ENCODE results near the gene BIRC2. TPM values are rescaled to one million over a fixed set of nuclear protein-coding genes. Genes with fewer than 3 reads are reported as not detected.
A peak's percentile ranks its signal among the peaks of the same experiment; 100 is the strongest.
"Not testable (repeated sequence)": the region's sequence is repeated elsewhere in the genome, so short reads cannot be mapped to it uniquely, and the experiment has no call there.

The BIRC2 gene
- total RNA-seq, result 59.6 and 69.3 TPM in 2 replicates
- polyA plus RNA-seq, result 38.4 and 45.4 TPM in 2 replicates
- 36.1 and 42.1 TPM in 2 replicates for polyA plus RNA-seq (2012)
- polyA minus RNA-seq (ENCODE audit: low replicate concordance), result 9.2 and 20.0 TPM in 2 replicates

DNA sequence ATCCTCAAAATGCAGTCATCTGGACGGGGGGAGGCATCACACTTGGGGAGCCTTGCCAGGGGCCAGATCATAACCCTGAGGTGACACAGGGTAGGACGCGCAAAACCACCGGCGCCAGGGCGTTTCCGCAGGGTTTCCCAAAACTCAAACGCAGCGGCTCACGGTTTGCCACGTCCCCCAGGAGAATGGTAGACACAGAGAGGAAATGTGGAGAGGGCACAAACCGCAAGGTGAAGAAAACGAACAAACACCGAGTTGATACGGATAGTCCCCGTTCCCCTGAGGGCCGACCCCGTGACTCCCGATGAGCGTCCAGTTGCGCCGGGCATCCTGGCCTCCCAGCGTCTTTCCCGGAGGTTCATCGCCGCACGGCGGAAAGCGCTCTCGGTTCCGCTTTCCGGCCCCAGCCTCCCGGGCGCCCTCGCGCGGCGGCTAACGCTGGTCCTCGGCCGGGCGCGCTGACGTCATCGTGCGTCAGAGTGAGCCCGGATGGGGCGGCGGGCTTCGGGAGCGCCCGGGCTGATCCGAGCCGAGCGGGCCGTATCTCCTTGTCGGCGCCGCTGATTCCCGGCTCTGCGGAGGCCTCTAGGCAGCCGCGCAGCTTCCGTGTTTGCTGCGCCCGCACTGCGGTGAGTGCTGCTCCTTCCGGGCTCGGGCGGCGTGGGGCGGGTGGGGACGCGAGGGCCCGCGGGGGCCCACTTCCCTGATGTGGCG, at the start of gene BIRC2:
Gene BIRC2, plus strand, starts transcription at position 467 of the 714 bp plus-strand sequence. CDS start 2,641 bp downstream, outside the sequence.
- Histone ChIP-seq H3K4me3 (replicated peaks in 1 of 4; ENCODE audit: control extremely low read depth in 1 of 4, insufficient read depth in 1 of 4, low read depth in 3 of 4, low read length in 4 of 4) (peak within 1 kb of the TSS; percentile 78 to 98 (median 92)), H3K9me3 (ENCODE audit: control insufficient read depth, insufficient read depth, low read depth, low read length) (no peaks in the 10 kb centered on the region), H3K4me1 (ENCODE audit: control insufficient read depth, extremely low read depth, insufficient read depth, low read length) (peaks cover 10% of the 10 kb centered on the region), H2AFZ (ENCODE audit: low read length) (peak within 1 kb of the TSS; percentile 92), H4K20me1 (ENCODE audit: control insufficient read depth, extremely low read depth, insufficient read depth, low read length) (no peaks in the 10 kb centered on the region), H3K79me2 (ENCODE audit: control insufficient read depth, insufficient read depth, low read length) (peaks cover 45% of the 10 kb centered on the region), H3K9ac (ENCODE audit: insufficient read depth, low read length) (peak within 1 kb of the TSS; percentile 95), H3K4me2 (ENCODE audit: extremely low read depth, insufficient read depth, low read length) (peak within 1 kb of the TSS; percentile 96), H3K27me3 (ENCODE audit: control insufficient read depth, insufficient read depth, low read length) (no peaks in the 10 kb centered on the region), H3K36me3 (ENCODE audit: control insufficient read depth, insufficient read depth, low read length) (no peaks in the 10 kb centered on the region), H3K27ac (ENCODE audit: insufficient read depth, low read length) (peak within 1 kb of the TSS; percentile 99)
- DNase-seq (ENCODE audit: low read depth in 2 of 2), result peak; percentile 85 to 92
- TF ChIP-seq, protein P1, sequence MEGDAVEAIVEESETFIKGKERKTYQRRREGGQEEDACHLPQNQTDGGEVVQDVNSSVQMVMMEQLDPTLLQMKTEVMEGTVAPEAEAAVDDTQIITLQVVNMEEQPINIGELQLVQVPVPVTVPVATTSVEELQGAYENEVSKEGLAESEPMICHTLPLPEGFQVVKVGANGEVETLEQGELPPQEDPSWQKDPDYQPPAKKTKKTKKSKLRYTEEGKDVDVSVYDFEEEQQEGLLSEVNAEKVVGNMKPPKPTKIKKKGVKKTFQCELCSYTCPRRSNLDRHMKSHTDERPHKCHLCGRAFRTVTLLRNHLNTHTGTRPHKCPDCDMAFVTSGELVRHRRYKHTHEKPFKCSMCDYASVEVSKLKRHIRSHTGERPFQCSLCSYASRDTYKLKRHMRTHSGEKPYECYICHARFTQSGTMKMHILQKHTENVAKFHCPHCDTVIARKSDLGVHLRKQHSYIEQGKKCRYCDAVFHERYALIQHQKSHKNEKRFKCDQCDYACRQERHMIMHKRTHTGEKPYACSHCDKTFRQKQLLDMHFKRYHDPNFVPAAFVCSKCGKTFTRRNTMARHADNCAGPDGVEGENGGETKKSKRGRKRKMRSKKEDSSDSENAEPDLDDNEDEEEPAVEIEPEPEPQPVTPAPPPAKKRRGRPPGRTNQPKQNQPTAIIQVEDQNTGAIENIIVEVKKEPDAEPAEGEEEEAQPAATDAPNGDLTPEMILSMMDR (conservative IDR thresholded peaks at IDR 0.05 in 1 of 2, IDR thresholded peaks at IDR 0.05 in 1 of 2; ENCODE audit: low read depth in 1 of 2, low read length in 2 of 2), result peak; percentile 60 to 65
- TF ChIP-seq EZH2 (IDR thresholded peaks at IDR 0.05; ENCODE audit: low read length, missing control alignments), result no peak

DNA sequence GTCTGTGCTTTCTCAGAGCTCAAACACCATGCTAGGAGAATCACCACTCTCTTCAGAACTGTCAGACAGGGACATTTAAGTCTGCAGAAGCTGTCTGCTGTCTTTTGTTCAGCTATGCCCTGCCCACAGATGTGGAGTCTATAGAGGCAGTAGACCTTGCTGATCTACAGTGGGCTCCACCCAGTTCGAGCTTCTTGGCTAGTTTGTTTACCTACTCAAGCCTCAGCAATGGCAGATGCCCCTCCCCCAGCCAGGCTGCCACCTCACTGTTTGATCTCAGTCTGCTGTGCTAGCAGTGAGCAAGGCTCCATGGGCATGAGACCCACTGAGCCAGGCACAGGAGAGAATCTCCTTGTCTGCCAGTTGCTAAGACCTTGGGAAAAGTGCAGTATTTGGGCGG, 46.2 kb upstream of the BIRC2 start:
- DNase-seq (ENCODE audit: low read depth in 2 of 2); H3K36me3 ChIP-seq (ENCODE audit: control insufficient read depth, insufficient read depth, low read length); H3K79me2 ChIP-seq (ENCODE audit: control insufficient read depth, insufficient read depth, low read length): not testable (repeated sequence)

DNA sequence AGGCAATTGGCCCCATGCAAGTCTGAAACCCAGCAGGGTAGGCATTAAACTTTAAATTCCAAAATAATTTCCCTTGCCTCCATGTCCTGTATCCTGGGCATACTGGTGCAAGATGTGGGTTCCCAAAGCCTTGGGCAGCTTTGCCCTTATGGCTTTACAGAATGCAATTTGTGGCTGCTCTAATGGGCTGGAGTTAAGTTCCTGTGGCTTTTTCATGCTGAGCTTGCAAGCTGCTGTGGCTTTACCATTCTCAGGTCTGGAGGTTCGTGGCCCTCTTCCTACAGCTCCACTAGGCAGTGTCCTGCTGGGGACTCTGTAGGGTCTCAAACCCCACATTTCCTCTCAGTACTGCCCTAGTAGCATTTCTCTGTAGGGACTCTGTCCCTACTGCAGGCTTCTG, 44.8 kb upstream of the BIRC2 start:
- Histone ChIP-seq H4K20me1 (ENCODE audit: control insufficient read depth, extremely low read depth, insufficient read depth, low read length) (no peaks in the 10 kb centered on the region), H3K4me2 (ENCODE audit: extremely low read depth, insufficient read depth, low read length) (no peak overlapping the region), H2AFZ (ENCODE audit: low read length) (no peak overlapping the region), H3K36me3 (ENCODE audit: control insufficient read depth, insufficient read depth, low read length) (no peaks in the 10 kb centered on the region), H3K9me3 (ENCODE audit: control insufficient read depth, insufficient read depth, low read depth, low read length) (no peaks in the 10 kb centered on the region), H3K27ac (ENCODE audit: insufficient read depth, low read length) (no peak overlapping the region), H3K9ac (ENCODE audit: insufficient read depth, low read length) (no peak overlapping the region), H3K27me3 (ENCODE audit: control insufficient read depth, insufficient read depth, low read length) (no peaks in the 10 kb centered on the region), H3K4me3 (replicated peaks in 1 of 4; ENCODE audit: control extremely low read depth in 1 of 4, insufficient read depth in 1 of 4, low read depth in 3 of 4, low read length in 4 of 4) (no peak overlapping the region), H3K79me2 (ENCODE audit: control insufficient read depth, insufficient read depth, low read length) (no peaks in the 10 kb centered on the region), H3K4me1 (ENCODE audit: control insufficient read depth, extremely low read depth, insufficient read depth, low read length) (no peaks in the 10 kb centered on the region)
- no peak for DNase-seq (ENCODE audit: low read depth in 2 of 2)
- no peak for TF ChIP-seq EZH2 (IDR thresholded peaks at IDR 0.05; ENCODE audit: low read length, missing control alignments)
- TF ChIP-seq, protein P1 (conservative IDR thresholded peaks at IDR 0.05 in 1 of 2, IDR thresholded peaks at IDR 0.05 in 1 of 2; ENCODE audit: low read depth in 1 of 2, low read length in 2 of 2), result no peak

More for the DNA sequence above, 46.2 kb upstream of the BIRC2 start:
- not testable (repeated sequence) for H3K27me3 ChIP-seq (ENCODE audit: control insufficient read depth, insufficient read depth, low read length); H3K27ac ChIP-seq (ENCODE audit: insufficient read depth, low read length); H3K4me1 ChIP-seq (ENCODE audit: control insufficient read depth, extremely low read depth, insufficient read depth, low read length); H4K20me1 ChIP-seq (ENCODE audit: control insufficient read depth, extremely low read depth, insufficient read depth, low read length); H3K4me3 ChIP-seq (replicated peaks in 1 of 4; ENCODE audit: control extremely low read depth in 1 of 4, insufficient read depth in 1 of 4, low read depth in 3 of 4, low read length in 4 of 4); H2AFZ ChIP-seq (ENCODE audit: low read length); H3K9me3 ChIP-seq (ENCODE audit: control insufficient read depth, insufficient read depth, low read depth, low read length); H3K9ac ChIP-seq (ENCODE audit: insufficient read depth, low read length); H3K4me2 ChIP-seq (ENCODE audit: extremely low read depth, insufficient read depth, low read length)
